GM18858 (cell line): ENCODE results near the gene FAM3A.

ENCODE experiments used
- ATAC-seq: cut with Tn5 transposase; IDR thresholded peaks from one replicate; pipeline ENCODE4 v1.9.1; 2021; ENCODE audit not compliant: unreplicated experiment

Gene FAM3A

GRCh38 chrX:154464806-154465365, 51.1 kb downstream of the FAM3A start:
- ATAC-seq = no peak

- no peak for ATAC-seq
These were observed 52.3 kb downstream of the FAM3A start for GRCh38 chrX:154463611-154464220.

GRCh38 chrX:154462396-154462795, 53.6 kb downstream of the FAM3A start:
- ATAC-seq = no peak

DNA sequence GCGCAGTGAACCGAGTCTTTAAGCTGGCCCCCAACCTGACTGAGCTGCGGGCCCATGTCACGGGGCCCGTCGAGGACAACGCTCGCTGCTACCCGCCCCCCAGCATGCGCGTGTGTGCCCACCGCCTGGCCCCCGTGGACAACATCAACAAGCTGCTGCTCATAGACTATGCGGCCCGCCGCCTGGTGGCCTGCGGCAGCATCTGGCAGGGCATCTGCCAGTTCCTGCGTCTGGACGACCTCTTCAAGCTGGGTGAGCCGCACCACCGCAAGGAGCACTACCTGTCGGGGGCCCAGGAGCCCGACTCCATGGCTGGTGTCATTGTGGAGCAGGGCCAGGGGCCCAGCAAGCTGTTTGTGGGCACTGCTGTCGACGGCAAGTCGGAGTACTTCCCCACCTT, 55.7 kb downstream of the FAM3A start:
- ATAC-seq = no peak

GRCh38 chrX:154459832-154460231, 56.2 kb downstream of the FAM3A start:
- no peak for ATAC-seq

DNA sequence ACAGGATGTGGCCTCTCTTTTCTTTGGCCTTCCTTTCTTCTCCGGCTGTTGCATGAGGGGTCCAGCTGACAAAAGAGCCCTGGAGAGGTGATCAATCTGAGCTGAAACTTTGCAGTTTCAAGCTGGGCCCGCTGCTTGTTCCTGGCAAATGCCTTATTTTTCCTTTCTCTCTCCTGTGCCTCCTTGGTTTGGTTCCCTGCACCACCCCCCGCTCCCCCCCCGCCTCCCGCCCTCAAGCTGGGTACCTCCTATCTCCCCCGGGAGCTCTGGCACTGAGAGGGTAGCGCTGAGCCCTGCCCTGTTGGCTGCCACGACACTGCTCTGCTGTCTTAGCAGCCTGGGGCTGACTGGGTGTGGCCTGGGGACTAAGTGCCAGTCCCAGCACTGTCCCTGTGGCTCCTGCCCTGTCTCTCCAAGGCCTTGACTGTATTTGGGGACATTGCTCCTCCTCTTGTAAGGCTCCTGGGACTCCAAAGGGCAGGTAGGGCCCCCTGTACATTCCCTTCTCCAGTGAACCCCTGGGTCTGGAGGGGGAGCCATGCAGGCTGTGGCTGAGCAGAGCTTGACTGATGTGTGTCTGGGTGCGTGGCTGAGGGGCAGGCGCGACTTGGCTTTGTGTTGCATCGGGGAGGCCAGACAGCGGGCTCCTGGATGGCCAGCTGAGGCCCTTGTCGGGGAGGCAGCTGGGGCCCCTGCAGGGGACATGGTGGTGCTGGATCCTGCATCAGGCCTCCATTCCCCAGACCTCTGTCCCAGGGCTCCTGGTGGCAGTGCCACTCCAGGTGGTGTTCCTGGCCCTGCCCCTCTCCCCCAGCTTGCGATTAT, 56.9 kb downstream of the FAM3A start:
- no peak for ATAC-seq

DNA sequence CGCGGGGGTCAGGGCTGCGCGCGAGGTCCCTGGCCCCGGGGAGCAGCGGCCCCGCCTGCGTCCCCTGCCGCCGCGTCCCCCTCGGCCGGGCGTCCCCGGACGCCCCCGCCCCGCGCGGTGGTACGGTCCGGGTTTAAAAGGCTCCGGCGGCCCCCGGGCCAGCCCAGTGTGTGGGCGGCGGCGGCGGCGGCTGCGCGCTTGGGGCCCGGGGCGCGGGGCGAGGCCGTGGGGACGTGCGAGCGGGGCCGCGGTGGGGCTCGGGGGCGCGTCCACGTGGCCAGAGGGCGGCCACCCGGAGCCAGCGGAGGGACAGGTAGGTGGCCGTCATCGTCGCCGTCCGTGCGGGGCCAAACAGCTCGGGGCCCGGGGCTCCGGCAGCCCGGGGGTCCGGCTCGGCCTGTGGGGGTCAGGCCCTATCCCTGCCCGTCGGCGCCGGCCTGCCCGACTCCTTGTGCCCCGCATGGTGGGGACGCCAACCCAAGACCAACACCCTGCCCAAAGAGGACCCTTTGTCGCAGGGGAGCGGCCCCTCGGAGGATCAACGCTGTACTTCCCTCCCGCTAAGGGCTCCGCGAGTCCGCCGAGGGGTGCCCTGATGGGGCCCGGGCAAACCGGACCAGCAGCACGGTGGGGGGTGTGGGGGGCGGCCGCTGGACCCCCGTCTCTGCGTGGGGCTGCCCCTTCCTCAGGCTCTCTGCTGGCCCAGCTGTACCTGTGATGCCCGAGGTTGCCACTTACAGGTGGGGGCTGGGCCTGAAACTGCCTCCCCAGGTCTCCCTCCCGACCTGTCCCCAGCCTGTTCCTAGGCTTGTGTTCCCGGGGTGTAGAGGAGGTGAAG, 57.7 kb downstream of the FAM3A start, which contains the start of gene PLXNA3:
PLXNA3 (plus strand) TSS at position 166 of the 838 bp plus-strand sequence. CDS start 1,903 bp downstream, outside the sequence.
- no peak for ATAC-seq

- ATAC-seq = no peak
These were observed 58.4 kb downstream of the FAM3A start for GRCh38 chrX:154457491-154458115.
